Activated naive CD8-positive, alpha-beta T cell (primary cell): ENCODE measurements around the gene USP17L19.
"Not testable (repeated sequence)": the region's sequence is repeated elsewhere in the genome, so short reads cannot be mapped to it uniquely, and the experiment has no call there.

Source experiments
- H3K27ac Mint-ChIP-seq: one replicate; pipeline ENCODE4 v1.8.0; 2021; ENCODE audit warnings: mixed read lengths
- H3K27me3 Mint-ChIP-seq: one replicate; pipeline ENCODE4 v1.8.0; 2021; ENCODE audit warnings: mixed read lengths
- H3K36me3 Mint-ChIP-seq: one replicate; pipeline ENCODE4 v1.8.0; 2021; ENCODE audit warnings: mixed read lengths
- H3K4me1 Mint-ChIP-seq: one replicate; pipeline ENCODE4 v1.8.0; 2021; ENCODE audit warnings: low read depth, mixed read lengths
- H3K4me3 Mint-ChIP-seq: one replicate; pipeline ENCODE4 v1.8.0; 2021; ENCODE audit warnings: mild to moderate bottlenecking, mixed read lengths
- H3K9me3 Mint-ChIP-seq: one replicate; pipeline ENCODE4 v1.8.0; 2021; ENCODE audit warnings: low read depth, mixed read lengths

USP17L19 gene

GRCh38 chr4:9253078-9253477 is at the start of gene USP17L19:
Gene USP17L19, plus strand, starts transcription at chr4:9253378. Its CDS starts 0 bp downstream, at chr4:9253378.
- H3K9me3 Mint-ChIP-seq, result not testable (repeated sequence)

GRCh38 chr4:9210357-9210756 is 42.8 kb upstream of the USP17L19 start, which contains the start of gene USP17L10:
Gene USP17L10, plus strand, starts transcription at chr4:9210657. Its CDS starts 0 bp downstream, at chr4:9210657.
- not testable (repeated sequence) for H3K4me3 Mint-ChIP-seq, H3K27me3 Mint-ChIP-seq, H3K4me1 Mint-ChIP-seq, H3K9me3 Mint-ChIP-seq, H3K27ac Mint-ChIP-seq, H3K36me3 Mint-ChIP-seq

More at GRCh38 chr4:9253078-9253477, at the start of gene USP17L19:
- H3K27ac Mint-ChIP-seq, H3K4me3 Mint-ChIP-seq, H3K36me3 Mint-ChIP-seq, H3K27me3 Mint-ChIP-seq, H3K4me1 Mint-ChIP-seq: not testable (repeated sequence)

GRCh38 chr4:9214701-9215100 is 38.5 kb upstream of the USP17L19 start:
- H3K4me1 Mint-ChIP-seq, H3K9me3 Mint-ChIP-seq, H3K27me3 Mint-ChIP-seq, H3K36me3 Mint-ChIP-seq, H3K4me3 Mint-ChIP-seq, H3K27ac Mint-ChIP-seq: not testable (repeated sequence)

- not testable (repeated sequence) for H3K4me3 Mint-ChIP-seq, H3K27me3 Mint-ChIP-seq, H3K4me1 Mint-ChIP-seq, H3K36me3 Mint-ChIP-seq, H3K9me3 Mint-ChIP-seq, H3K27ac Mint-ChIP-seq
These were observed 38.1 kb upstream of the USP17L19 start, which contains the start of gene USP17L11 for GRCh38 chr4:9215105-9215504. Gene USP17L11, plus strand, starts transcription at chr4:9215405. Its CDS starts 0 bp downstream, at chr4:9215405.

- not testable (repeated sequence) for H3K9me3 Mint-ChIP-seq, H3K4me1 Mint-ChIP-seq, H3K27ac Mint-ChIP-seq, H3K4me3 Mint-ChIP-seq, H3K27me3 Mint-ChIP-seq, H3K36me3 Mint-ChIP-seq
These were observed 33.3 kb upstream of the USP17L19 start, which contains the start of gene USP17L12 for GRCh38 chr4:9219852-9220251. Gene USP17L12, plus strand, starts transcription at chr4:9220152. Its CDS starts 0 bp downstream, at chr4:9220152.

GRCh38 chr4:9224596-9224995 is 28.6 kb upstream of the USP17L19 start, which contains the start of gene USP17L13:
Gene USP17L13, plus strand, starts transcription at chr4:9224896. Its CDS starts 0 bp downstream, at chr4:9224896.
- H3K27ac Mint-ChIP-seq, H3K27me3 Mint-ChIP-seq, H3K4me1 Mint-ChIP-seq, H3K9me3 Mint-ChIP-seq, H3K36me3 Mint-ChIP-seq, H3K4me3 Mint-ChIP-seq: not testable (repeated sequence)

GRCh38 chr4:9230249-9230648 is 22.9 kb upstream of the USP17L19 start:
- not testable (repeated sequence) for H3K9me3 Mint-ChIP-seq, H3K27ac Mint-ChIP-seq

GRCh38 chr4:9234085-9234484 is 19.1 kb upstream of the USP17L19 start, which contains the start of gene USP17L15:
Gene USP17L15, plus strand, starts transcription at chr4:9234385. Its CDS starts 0 bp downstream, at chr4:9234385.
- H3K27me3 Mint-ChIP-seq, H3K9me3 Mint-ChIP-seq, H3K4me3 Mint-ChIP-seq, H3K4me1 Mint-ChIP-seq, H3K36me3 Mint-ChIP-seq, H3K27ac Mint-ChIP-seq: not testable (repeated sequence)

More at GRCh38 chr4:9230249-9230648, 22.9 kb upstream of the USP17L19 start:
- not testable (repeated sequence) for H3K4me1 Mint-ChIP-seq, H3K4me3 Mint-ChIP-seq, H3K36me3 Mint-ChIP-seq, H3K27me3 Mint-ChIP-seq

- H3K9me3 Mint-ChIP-seq, H3K27ac Mint-ChIP-seq, H3K36me3 Mint-ChIP-seq, H3K27me3 Mint-ChIP-seq, H3K4me3 Mint-ChIP-seq, H3K4me1 Mint-ChIP-seq: not testable (repeated sequence)
These were observed 14.7 kb upstream of the USP17L19 start for GRCh38 chr4:9238461-9238860.

- not testable (repeated sequence) for H3K27me3 Mint-ChIP-seq, H3K4me1 Mint-ChIP-seq, H3K36me3 Mint-ChIP-seq, H3K4me3 Mint-ChIP-seq, H3K9me3 Mint-ChIP-seq, H3K27ac Mint-ChIP-seq
These were observed 9.6 kb upstream of the USP17L19 start, which contains the start of gene USP17L17 for GRCh38 chr4:9243579-9243978. Gene USP17L17, plus strand, starts transcription at chr4:9243879. Its CDS starts 0 bp downstream, at chr4:9243879.

GRCh38 chr4:9247953-9248680 is 5.1 kb upstream of the USP17L19 start, which contains the start of gene USP17L18:
Gene USP17L18, plus strand, starts transcription at chr4:9248630. Its CDS starts 0 bp downstream, at chr4:9248630.
- not testable (repeated sequence) for H3K36me3 Mint-ChIP-seq, H3K4me1 Mint-ChIP-seq, H3K9me3 Mint-ChIP-seq, H3K27ac Mint-ChIP-seq, H3K4me3 Mint-ChIP-seq, H3K27me3 Mint-ChIP-seq

GRCh38 chr4:9257824-9258223 is 4.6 kb downstream of the USP17L19 start, which contains the start of gene USP17L20:
Gene USP17L20, plus strand, starts transcription at chr4:9258124. Its CDS starts 0 bp downstream, at chr4:9258124.
- not testable (repeated sequence) for H3K27ac Mint-ChIP-seq, H3K4me1 Mint-ChIP-seq

GRCh38 chr4:9262572-9262971 is 9.4 kb downstream of the USP17L19 start, which contains the start of gene USP17L21:
Gene USP17L21, plus strand, starts transcription at chr4:9262872. Its CDS starts 0 bp downstream, at chr4:9262872.
- H3K9me3 Mint-ChIP-seq, H3K27me3 Mint-ChIP-seq, H3K4me1 Mint-ChIP-seq, H3K27ac Mint-ChIP-seq, H3K36me3 Mint-ChIP-seq, H3K4me3 Mint-ChIP-seq: not testable (repeated sequence)

More at GRCh38 chr4:9257824-9258223, 4.6 kb downstream of the USP17L19 start, which contains the start of gene USP17L20:
- H3K4me3 Mint-ChIP-seq, H3K36me3 Mint-ChIP-seq, H3K9me3 Mint-ChIP-seq, H3K27me3 Mint-ChIP-seq: not testable (repeated sequence)

- not testable (repeated sequence) for H3K27ac Mint-ChIP-seq, H3K36me3 Mint-ChIP-seq, H3K27me3 Mint-ChIP-seq, H3K9me3 Mint-ChIP-seq, H3K4me3 Mint-ChIP-seq, H3K4me1 Mint-ChIP-seq
These were observed 14.1 kb downstream of the USP17L19 start, which contains the start of gene USP17L22 for GRCh38 chr4:9267319-9267718. Gene USP17L22, plus strand, starts transcription at chr4:9267619. Its CDS starts 0 bp downstream, at chr4:9267619.

GRCh38 chr4:9271719-9272118 is 18.5 kb downstream of the USP17L19 start:
- H3K4me3 Mint-ChIP-seq, H3K4me1 Mint-ChIP-seq, H3K36me3 Mint-ChIP-seq, H3K9me3 Mint-ChIP-seq, H3K27ac Mint-ChIP-seq, H3K27me3 Mint-ChIP-seq: not testable (repeated sequence)
